ENCODE measurements around the gene CAPN2.

DNA sequence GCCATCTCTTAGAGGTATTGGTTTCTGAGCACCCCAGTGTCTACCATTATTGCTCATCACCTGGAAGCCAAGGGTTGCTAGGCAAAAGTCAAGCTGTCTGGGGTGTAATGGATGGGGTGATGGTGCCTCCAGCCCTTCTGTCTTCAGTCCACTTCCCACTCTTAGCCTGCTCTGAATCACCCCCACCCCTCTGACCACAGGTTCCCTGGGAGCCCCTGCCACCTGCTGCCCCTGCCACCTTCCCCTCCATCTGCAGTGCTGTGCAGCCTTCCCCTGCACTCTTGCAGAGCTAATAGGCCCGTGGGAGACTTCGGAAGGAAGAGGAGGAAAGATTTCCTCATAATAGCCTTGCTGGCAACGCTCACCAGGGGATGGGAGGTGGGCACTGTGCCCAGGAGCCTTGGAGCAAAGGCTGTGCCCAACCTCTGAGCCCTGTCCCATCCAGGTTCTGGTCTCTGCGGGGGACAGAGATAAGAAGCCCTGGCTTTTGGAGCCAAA lies 35.5 kb downstream of the CAPN2 start:
- no peak for TF ChIP-seq EP300 (IDR thresholded peaks at IDR 0.05; ENCODE audit: borderline replicate concordance)
- no peak for TF ChIP-seq TEAD4 (IDR thresholded peaks at IDR 0.05)
- no peak for TF ChIP-seq MAX (IDR thresholded peaks at IDR 0.05)
- TF ChIP-seq YY1 (IDR thresholded peaks at IDR 0.05; ENCODE audit: low read depth) = no peak
- no peak for TF ChIP-seq CEBPB (IDR thresholded peaks at IDR 0.05)

All from Ishikawa (cell line).